Activated CD8-positive, alpha-beta memory T cell treated with anti-CD3 and anti-CD28 coated beads for 36 hours (primary cell): ENCODE results near the gene FAM83C. TPM values are rescaled to one million over a fixed set of nuclear protein-coding genes. Genes with fewer than 3 reads are reported as not detected.

ENCODE experiments used
- CTCF ChIA-PET: fragments of 350-600 bp; sonication (Branson Sonifier 250); formaldehyde crosslinking; loops from one replicate; lab custom pipeline; 2021; ENCODE audit warnings: antibody characterized with exemption; lab: Charles Lee
- POLR2A ChIA-PET: fragments of 350-600 bp; sonication (Branson Sonifier 250); formaldehyde crosslinking; loops from one replicate; lab custom pipeline; 2021; ENCODE audit warnings: antibody characterized with exemption; lab: Charles Lee
- total RNA-seq, 2 experiments: library from RNA; stranded (reverse); gene quantifications; one replicate each; pipeline ENCODE4 v1.2.3, GENCODE V29; 2021

The FAM83C gene
- total RNA-seq, 2 experiments from 2014 or later, result not detected

- CTCF ChIA-PET, result interaction anchor here (0.6 to 3.6 kb wide), 31 partner anchors 11 to 188 kb away, joined by 3 to 37 read pairs (median 4); partner anchors contain the start of genes EIF6 and MMP24OS
- POLR2A ChIA-PET, result interaction anchor here (0.5 to 0.9 kb wide), 2 partner anchors 117 to 138 kb away, joined by 3 to 6 read pairs; no protein-coding TSS in a partner anchor
These were observed 11.7 kb upstream of the FAM83C start for GRCh38 chr20:35303735-35304491.

- ChIA-PET POLR2A (interaction anchor here (0.5 to 0.9 kb wide), 2 partner anchors 118 to 139 kb away, joined by 3 to 6 read pairs; no protein-coding TSS in a partner anchor), CTCF (interaction anchor here (0.7 to 3.6 kb wide), 20 partner anchors 12 to 154 kb away, joined by 3 to 37 read pairs (median 6); partner anchors contain the start of gene EIF6)
These were observed 11.1 kb upstream of the FAM83C start for GRCh38 chr20:35303382-35303734.

GRCh38 chr20:35302421-35303335, 10.5 kb upstream of the FAM83C start:
- CTCF ChIA-PET, result interaction anchor here (0.5 to 3.6 kb wide), 17 partner anchors 12 to 212 kb away, joined by 3 to 37 read pairs (median 4); partner anchors contain the start of gene CEP250
- POLR2A ChIA-PET, result interaction anchor here (0.6 kb wide), 1 partner anchor 206 kb away, joined by 3 read pairs; no protein-coding TSS in a partner anchor

DNA sequence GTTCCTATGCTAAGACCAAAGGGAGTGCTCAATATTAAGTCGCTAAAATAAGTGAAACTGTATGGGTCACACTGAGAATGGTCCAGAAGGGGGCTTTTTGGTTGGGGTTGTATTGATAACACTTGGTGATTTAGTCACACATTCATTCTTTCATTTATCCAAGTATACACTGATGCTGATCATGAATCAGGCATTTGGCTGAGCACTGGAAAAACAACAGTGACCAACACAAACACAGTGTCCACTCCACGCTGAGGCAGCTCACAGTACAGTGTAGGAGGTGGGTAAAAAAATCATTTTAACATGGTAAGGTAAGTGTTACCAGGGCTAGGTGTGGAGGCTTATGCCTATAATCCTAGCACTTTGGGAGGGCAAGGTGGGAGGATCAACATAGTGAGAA, 9.2 kb upstream of the FAM83C start:
- POLR2A ChIA-PET, result no interaction called here
- CTCF ChIA-PET, result interaction anchor here (0.6 to 3.5 kb wide), 5 partner anchors 28 to 154 kb away, joined by 3 to 27 read pairs (median 3); partner anchors contain the start of gene CEP250

- CTCF ChIA-PET, result interaction anchor here (0.6 to 0.9 kb wide), 2 partner anchors 29 to 139 kb away, joined by 3 to 4 read pairs; no protein-coding TSS in a partner anchor
- POLR2A ChIA-PET, result no interaction called here
These were observed 8.4 kb upstream of the FAM83C start for GRCh38 chr20:35300469-35301262.

- POLR2A ChIA-PET, result no interaction called here
- CTCF ChIA-PET, result interaction anchor here (0.9 kb wide), 1 partner anchor 30 kb away, joined by 4 read pairs; no protein-coding TSS in a partner anchor
These were observed 7.6 kb upstream of the FAM83C start for GRCh38 chr20:35299780-35300179.

- POLR2A ChIA-PET, result no interaction called here
These were observed 6.0 kb upstream of the FAM83C start for GRCh38 chr20:35298264-35298663.

GRCh38 chr20:35297740-35298139, 5.5 kb upstream of the FAM83C start:
- ChIA-PET CTCF (no interaction called here), POLR2A (no interaction called here)

More at GRCh38 chr20:35298264-35298663, 6.0 kb upstream of the FAM83C start:
- CTCF ChIA-PET, result no interaction called here

DNA sequence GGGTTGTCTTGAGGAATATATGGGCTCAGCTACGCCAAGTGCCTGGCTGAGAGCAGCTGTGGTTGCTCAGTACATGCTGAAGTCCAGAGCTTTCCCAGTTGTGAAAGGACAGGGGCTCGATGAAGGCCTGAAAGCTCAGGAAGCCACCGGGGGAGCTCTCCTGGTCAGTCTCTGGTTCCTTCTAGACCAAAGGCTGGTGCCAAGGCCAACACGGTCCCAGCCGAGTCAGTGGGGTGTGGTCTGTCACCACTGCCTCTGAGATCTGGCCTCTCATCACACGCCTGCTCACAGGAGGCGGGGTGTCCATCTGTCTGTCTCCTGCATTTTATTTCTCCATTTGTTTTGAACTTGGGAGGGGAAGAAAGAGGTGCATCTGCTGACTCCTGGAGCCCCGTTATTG, 4.9 kb upstream of the FAM83C start:
- POLR2A ChIA-PET, result no interaction called here
- CTCF ChIA-PET, result no interaction called here

GRCh38 chr20:35296101-35296554, 3.9 kb upstream of the FAM83C start:
- ChIA-PET CTCF (no interaction called here), POLR2A (no interaction called here)

- CTCF ChIA-PET, result interaction anchor here (1.3 kb wide), 1 partner anchor 10 kb away, joined by 3 read pairs; no protein-coding TSS in a partner anchor
- POLR2A ChIA-PET, result no interaction called here
These were observed 3.4 kb upstream of the FAM83C start for GRCh38 chr20:35295674-35296073.

DNA sequence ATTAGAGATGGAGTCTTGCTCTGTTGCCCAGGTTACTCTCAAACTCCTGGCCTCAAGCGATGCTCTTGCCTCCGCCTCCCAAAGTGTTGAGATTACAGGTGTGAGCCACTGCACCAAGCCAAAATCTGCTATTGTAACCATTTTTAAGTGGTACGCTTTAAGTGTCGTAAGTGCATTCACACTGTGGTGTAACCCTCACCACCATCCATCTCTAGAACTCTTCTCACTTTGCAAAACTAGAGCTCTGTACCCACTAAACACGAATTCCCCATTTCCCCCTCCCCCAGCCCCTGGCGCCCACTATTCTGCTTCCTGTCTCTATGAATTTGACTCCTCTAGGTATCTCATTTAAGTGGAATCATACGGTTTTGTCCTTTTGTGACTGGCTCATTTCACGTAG, 2.8 kb upstream of the FAM83C start:
- POLR2A ChIA-PET, result no interaction called here
- CTCF ChIA-PET, result interaction anchor here (1.3 to 1.6 kb wide), 2 partner anchors 11 kb away, joined by 3 read pairs; partner anchors contain the start of gene EIF6

GRCh38 chr20:35294293-35294685, 2.1 kb upstream of the FAM83C start:
- ChIA-PET CTCF (interaction anchor here (1.3 to 1.6 kb wide), 2 partner anchors 10 to 11 kb away, joined by 3 read pairs; partner anchors contain the start of gene EIF6), POLR2A (interaction anchor here (0.6 kb wide), 1 partner anchor 16 kb away, joined by 3 read pairs; no protein-coding TSS in a partner anchor)

DNA sequence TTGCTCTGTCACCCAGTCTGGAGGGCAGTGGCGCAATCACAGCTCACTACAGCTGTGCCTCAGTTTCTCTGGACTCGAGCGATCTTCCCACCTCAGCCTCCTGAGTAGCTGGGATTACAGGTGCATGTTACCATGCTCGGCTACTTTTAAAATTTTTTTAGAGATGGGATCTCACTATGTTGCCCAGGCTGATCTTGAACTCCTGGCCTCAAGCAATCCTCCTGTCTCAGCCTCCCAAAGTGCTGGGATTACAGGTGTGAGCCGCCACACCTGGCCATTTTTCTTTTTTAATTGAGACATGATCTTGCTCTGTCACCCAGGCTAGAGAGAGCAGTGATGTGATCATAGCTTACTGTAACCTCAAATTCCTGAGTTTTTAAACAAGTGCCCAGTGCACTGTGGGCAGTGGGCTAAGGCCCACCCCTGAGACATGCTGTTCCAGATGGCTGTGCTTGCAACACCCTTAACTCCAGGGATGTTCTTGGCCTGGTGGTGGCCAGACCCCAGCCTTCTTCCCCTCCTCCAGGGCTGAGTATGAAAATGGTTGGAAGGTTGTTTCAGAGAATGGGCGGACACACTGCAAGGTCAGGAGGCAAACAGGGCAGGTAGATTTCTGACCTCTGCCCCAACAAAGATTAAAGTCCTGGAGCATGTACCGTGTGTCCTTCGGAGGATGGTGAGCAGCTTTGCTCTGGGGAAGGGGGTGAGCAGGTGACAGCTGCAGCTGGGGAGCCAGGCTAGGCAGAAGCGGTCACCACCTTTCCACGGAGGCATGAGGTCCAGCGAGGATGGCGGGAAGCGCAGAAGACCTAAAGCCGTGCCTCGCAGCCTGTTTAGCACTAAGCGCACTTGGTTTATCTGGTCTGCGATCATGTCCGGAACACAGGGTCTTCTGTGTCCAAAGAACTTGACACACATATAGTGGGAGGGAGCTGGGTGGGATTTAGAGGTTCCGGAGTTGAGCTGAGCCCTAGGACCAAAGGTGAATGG, 1.4 kb upstream of the FAM83C start:
- POLR2A ChIA-PET, result interaction anchor here (0.6 kb wide), 1 partner anchor 15 kb away, joined by 3 read pairs; no protein-coding TSS in a partner anchor

DNA sequence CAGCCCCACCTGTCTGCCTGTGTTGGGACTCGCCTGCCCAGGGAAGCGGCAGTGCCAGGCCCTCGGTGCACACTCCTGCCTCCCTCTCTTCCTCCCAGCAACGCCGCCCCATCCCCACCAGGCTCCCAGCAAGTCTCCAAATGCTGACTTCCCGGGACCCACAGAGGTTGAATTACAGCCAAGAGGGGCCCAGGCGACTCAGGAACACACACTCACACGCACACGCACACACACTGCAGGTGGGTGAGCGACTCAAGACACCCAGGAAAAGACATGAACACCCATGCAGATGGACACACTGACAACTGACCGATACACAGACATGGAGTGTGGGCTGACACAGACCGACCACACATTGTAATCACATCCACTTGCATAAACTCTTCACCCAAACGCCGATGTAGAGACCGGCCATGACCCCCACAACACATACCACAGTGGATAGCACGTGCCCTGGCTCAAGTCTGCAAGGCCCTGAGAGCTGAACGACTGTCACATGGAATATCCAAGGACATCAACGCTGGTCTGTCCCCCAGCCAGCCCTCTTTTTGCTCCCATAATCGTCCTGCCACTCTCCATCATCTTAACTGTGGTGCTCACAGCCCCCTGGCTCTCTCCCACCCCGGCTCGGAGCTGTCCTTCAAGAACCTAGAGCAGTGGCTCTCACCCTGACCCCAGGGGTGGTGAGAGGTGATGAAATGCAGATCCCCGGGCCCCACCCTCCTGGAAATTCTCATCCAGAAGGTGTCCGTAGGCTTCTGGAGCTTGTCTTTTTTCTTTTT, 470 bp upstream of the FAM83C start:
- CTCF ChIA-PET, result no interaction called here

More for the DNA sequence above, 1.4 kb upstream of the FAM83C start:
- CTCF ChIA-PET, result interaction anchor here (1.6 kb wide), 1 partner anchor 9 kb away, joined by 3 read pairs; the partner anchor contains the start of gene EIF6

GRCh38 chr20:35290887-35291417, 1.3 kb downstream of the FAM83C start:
- POLR2A ChIA-PET, result no interaction called here
- CTCF ChIA-PET, result interaction anchor here (0.8 to 1.8 kb wide), 2 partner anchors 13 to 378 kb away, joined by 3 to 7 read pairs; no protein-coding TSS in a partner anchor

More for the DNA sequence above, 470 bp upstream of the FAM83C start:
- POLR2A ChIA-PET, result no interaction called here
